ENCODE data around the gene TMEM219.

GRCh38 chr16:29989111-29989858 lies 27.4 kb downstream of the TMEM219 start:
- TF ChIP-seq CTCF (conservative IDR thresholded peaks at IDR 0.05) (no peak), ZFX (IDR thresholded peaks at IDR 0.05) (no peak)
